Fibroblast of lung (primary cell): ENCODE results near the gene FCN2. TPM values are rescaled to one million over a fixed set of nuclear protein-coding genes. Genes with fewer than 3 reads are reported as not detected.

ENCODE experiments used
- DNase-seq, 2 donors: peaks; one replicate each; pipeline versions ENCODE4 v3.0.0 to v3.0.0-alpha.2; 2010; ENCODE audit warnings: low read depth in 2 of 2
- H2AFZ ChIP-seq: 2 replicates; pipeline ENCODE4 v1.5.1; 2012; ENCODE audit warnings: low read length, control low read depth, inconsistent platforms
- H3K27ac ChIP-seq: 2 replicates; pipeline ENCODE4 v1.5.1; 2011; ENCODE audit warnings: low read length, control low read depth; ENCODE audit not compliant: insufficient read depth
- H3K27me3 ChIP-seq: 2 replicates; pipeline ENCODE4 v1.5.1; 2011; ENCODE audit warnings: mild to moderate bottlenecking, low read length; ENCODE audit not compliant: control insufficient read depth, insufficient read depth
- H3K36me3 ChIP-seq: 2 replicates; pipeline ENCODE4 v1.5.1; 2011; ENCODE audit warnings: low read length; ENCODE audit not compliant: control insufficient read depth, insufficient read depth
- H3K4me1 ChIP-seq: 2 replicates; pipeline ENCODE4 v1.5.1; 2011; ENCODE audit warnings: low read length; ENCODE audit not compliant: control insufficient read depth, insufficient read depth; ENCODE audit errors: extremely low read depth
- H3K4me2 ChIP-seq: 2 replicates; pipeline ENCODE4 v1.5.1; 2011; ENCODE audit warnings: low read length, control low read depth; ENCODE audit not compliant: insufficient read depth; ENCODE audit errors: extremely low read depth
- H3K4me3 ChIP-seq, 4 experiments: fragments of 200-600 bp in 1 of 4; sonication (generic) in 1 of 4; replicated peaks in 1 of 4; 2 replicates each; pipeline ENCODE4 v1.5.1; 2011 to 2016; ENCODE audit warnings: low read length in 4 of 4, low read depth in 3 of 4, mild to moderate bottlenecking in 3 of 4, control low read depth in 2 of 4, inconsistent platforms in 1 of 4, mixed read lengths in 1 of 4; ENCODE audit not compliant: insufficient read depth in 1 of 4; ENCODE audit errors: control extremely low read depth in 1 of 4
- H3K79me2 ChIP-seq: 2 replicates; pipeline ENCODE4 v1.5.1; 2012; ENCODE audit warnings: mild to moderate bottlenecking, low read length, inconsistent platforms; ENCODE audit not compliant: control insufficient read depth, insufficient read depth
- H3K9ac ChIP-seq: 2 replicates; pipeline ENCODE4 v1.5.1; 2011; ENCODE audit warnings: mild to moderate bottlenecking, low read length, control low read depth; ENCODE audit not compliant: insufficient read depth
- H3K9me3 ChIP-seq: 2 replicates; pipeline ENCODE4 v1.5.1; 2012; ENCODE audit warnings: low read depth, low read length; ENCODE audit not compliant: control insufficient read depth, insufficient read depth
- H4K20me1 ChIP-seq: 2 replicates; pipeline ENCODE4 v1.5.1; 2011; ENCODE audit warnings: low read length; ENCODE audit not compliant: control insufficient read depth, insufficient read depth; ENCODE audit errors: extremely low read depth
- EZH2 ChIP-seq: IDR thresholded peaks from 2 replicates; pipeline ENCODE4 v1.5.1; 2012; ENCODE audit warnings: low read length, control low read depth, mild to moderate bottlenecking; ENCODE audit errors: missing control alignments
- polyA plus RNA-seq, 2 donors: library from polyadenylated mRNA; depleted of rRNA in 1 of 2; stranded (reverse) in 1 of 2; unstranded in 1 of 2; fragments of >200 nt; gene quantifications; 2 replicates each; pipeline ENCODE4 v1.2.1, GENCODE V29; 2011 to 2012; ENCODE audit warnings: missing spikeins in 1 of 2
- total RNA-seq: library from RNA; depleted of rRNA; stranded (reverse); fragments of >200 nt; gene quantifications from 2 replicates; pipeline ENCODE4 v1.2.1, GENCODE V29; 2014
- TF ChIP-seq, protein P1 (sequence below), 2 donors: IDR thresholded peaks in 1 of 2; conservative IDR thresholded peaks in 1 of 2; 1 replicate in 1 of 2; 2 replicates in 1 of 2; pipeline ENCODE4 v1.5.1; 2011 to 2012; ENCODE audit warnings: low read length in 2 of 2, control low read depth in 1 of 2, inconsistent platforms in 1 of 2, low read depth in 1 of 2, mild to moderate bottlenecking in 1 of 2

Gene FCN2
- total and polyA plus RNA-seq, 2 donors (not counting 1 experiment from before 2014, with no cell fraction given), result not detected

DNA sequence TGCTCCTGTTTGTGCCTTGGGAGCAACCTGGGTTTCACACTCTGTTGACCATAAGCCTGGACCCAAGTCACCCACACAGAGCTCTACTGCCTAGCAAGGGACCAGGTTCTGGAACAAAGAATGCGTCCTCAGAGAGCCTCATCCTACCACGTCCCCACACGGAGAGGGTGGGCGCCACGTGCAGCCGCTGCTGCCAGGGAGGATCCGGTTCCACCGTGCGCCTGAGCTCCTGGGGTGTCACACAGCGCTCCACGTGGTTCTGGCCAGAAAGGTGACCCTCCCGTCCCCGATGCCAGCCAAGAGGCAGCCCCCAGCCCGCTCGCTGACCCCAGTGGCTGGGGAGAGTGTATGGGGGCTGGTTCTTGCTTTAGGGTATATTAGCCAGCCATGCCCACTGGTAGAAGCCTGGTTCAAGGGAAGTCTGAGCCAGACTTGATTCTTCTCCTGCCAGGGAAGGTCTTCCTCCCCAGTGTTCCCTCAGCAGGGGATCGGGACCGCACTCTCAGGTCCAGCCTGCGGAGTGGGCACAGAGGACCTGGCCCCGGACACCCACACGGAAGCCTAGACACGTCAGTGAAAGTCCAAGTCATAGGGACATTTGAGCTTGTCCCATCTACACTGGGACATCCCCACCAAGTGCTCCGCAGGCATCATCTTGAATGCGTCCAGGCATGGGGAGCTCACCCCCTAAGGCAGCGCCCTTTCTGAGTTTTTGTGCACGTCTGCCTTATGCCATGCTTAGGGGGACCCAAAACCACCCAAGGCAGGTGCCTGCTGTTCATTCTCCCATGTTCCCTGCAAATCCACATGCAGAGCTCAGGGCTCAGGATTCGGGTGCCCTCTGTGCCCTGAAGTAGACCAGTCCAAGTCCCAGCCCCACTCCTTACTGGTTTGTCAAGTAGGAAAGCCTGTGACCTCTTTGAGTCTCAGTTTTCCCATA is 34.7 kb downstream of the FCN2 start:
- H3K4me1 ChIP-seq, result no peaks in the 10 kb centered on the region
- no peaks in the 10 kb centered on the region for H3K79me2 ChIP-seq
- H2AFZ ChIP-seq, result no peak overlapping the region
- TF ChIP-seq EZH2, result no peak
- TF ChIP-seq, protein P1, sequence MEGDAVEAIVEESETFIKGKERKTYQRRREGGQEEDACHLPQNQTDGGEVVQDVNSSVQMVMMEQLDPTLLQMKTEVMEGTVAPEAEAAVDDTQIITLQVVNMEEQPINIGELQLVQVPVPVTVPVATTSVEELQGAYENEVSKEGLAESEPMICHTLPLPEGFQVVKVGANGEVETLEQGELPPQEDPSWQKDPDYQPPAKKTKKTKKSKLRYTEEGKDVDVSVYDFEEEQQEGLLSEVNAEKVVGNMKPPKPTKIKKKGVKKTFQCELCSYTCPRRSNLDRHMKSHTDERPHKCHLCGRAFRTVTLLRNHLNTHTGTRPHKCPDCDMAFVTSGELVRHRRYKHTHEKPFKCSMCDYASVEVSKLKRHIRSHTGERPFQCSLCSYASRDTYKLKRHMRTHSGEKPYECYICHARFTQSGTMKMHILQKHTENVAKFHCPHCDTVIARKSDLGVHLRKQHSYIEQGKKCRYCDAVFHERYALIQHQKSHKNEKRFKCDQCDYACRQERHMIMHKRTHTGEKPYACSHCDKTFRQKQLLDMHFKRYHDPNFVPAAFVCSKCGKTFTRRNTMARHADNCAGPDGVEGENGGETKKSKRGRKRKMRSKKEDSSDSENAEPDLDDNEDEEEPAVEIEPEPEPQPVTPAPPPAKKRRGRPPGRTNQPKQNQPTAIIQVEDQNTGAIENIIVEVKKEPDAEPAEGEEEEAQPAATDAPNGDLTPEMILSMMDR (conservative IDR thresholded peaks at IDR 0.05 in 1 of 2, IDR thresholded peaks at IDR 0.05 in 1 of 2; ENCODE audit: low read depth in 1 of 2, low read length in 2 of 2), result no peak
- H4K20me1 ChIP-seq, result no peaks in the 10 kb centered on the region
- no peak overlapping the region for H3K4me3 ChIP-seq
- H3K9ac ChIP-seq, result no peak overlapping the region
- no peak for DNase-seq
- no peaks in the 10 kb centered on the region for H3K27me3 ChIP-seq
- no peaks in the 10 kb centered on the region for H3K9me3 ChIP-seq
- no peak overlapping the region for H3K4me2 ChIP-seq
- no peak overlapping the region for H3K27ac ChIP-seq
- H3K36me3 ChIP-seq, result no peaks in the 10 kb centered on the region

GRCh38 chr9:134916161-134916665 is 35.6 kb downstream of the FCN2 start:
- Histone ChIP-seq H3K4me2 (no peak overlapping the region), H3K79me2 (no peaks in the 10 kb centered on the region), H4K20me1 (no peaks in the 10 kb centered on the region), H3K36me3 (no peaks in the 10 kb centered on the region), H2AFZ (no peak overlapping the region), H3K9me3 (no peaks in the 10 kb centered on the region), H3K27me3 (no peaks in the 10 kb centered on the region), H3K4me3 (no peak overlapping the region), H3K27ac (no peak overlapping the region), H3K9ac (no peak overlapping the region), H3K4me1 (no peaks in the 10 kb centered on the region)
- no peak for DNase-seq
- no peak for TF ChIP-seq EZH2

- H3K27ac ChIP-seq, result no peak within 1 kb of the TSS
Measured at GRCh38 chr9:134917431-134918373, 37.1 kb downstream of the FCN2 start, which contains the start of gene FCN1. Gene FCN1, minus strand, starts transcription at chr9:134917912. Its CDS starts 41 bp downstream, at chr9:134917871.

More at GRCh38 chr9:134917431-134918373, 37.1 kb downstream of the FCN2 start, which contains the start of gene FCN1:
- Histone ChIP-seq H3K9me3 (no peaks in the 10 kb centered on the region), H3K4me2 (no peak within 1 kb of the TSS), H3K9ac (no peak within 1 kb of the TSS), H3K4me1 (no peaks in the 10 kb centered on the region), H3K79me2 (no peaks in the 10 kb centered on the region), H2AFZ (no peak within 1 kb of the TSS), H3K4me3 (no peak within 1 kb of the TSS), H4K20me1 (no peaks in the 10 kb centered on the region), H3K27me3 (no peaks in the 10 kb centered on the region), H3K36me3 (no peaks in the 10 kb centered on the region)
- TF ChIP-seq, protein P1 (conservative IDR thresholded peaks at IDR 0.05 in 1 of 2, IDR thresholded peaks at IDR 0.05 in 1 of 2; ENCODE audit: low read depth in 1 of 2, low read length in 2 of 2), result no peak
- DNase-seq, result no peak
